Smooth muscle cell (in vitro differentiated cells): ENCODE measurements around the gene EPB41L1. TPM values are rescaled to one million over a fixed set of nuclear protein-coding genes. Genes with fewer than 3 reads are reported as not detected.

Experiments used
- DNase-seq: peaks from one replicate; lab custom pipeline; 2025; ENCODE audit not compliant: unreplicated experiment; lab: John Stamatoyannopoulos, UW
- H2AFZ ChIP-seq: fragments of 200-600 bp; sonication (generic); 2 replicates; pipeline ENCODE4 v1.6.0; 2016; ENCODE audit warnings: antibody characterized with exemption, low read depth, mild to moderate bottlenecking
- H3F3A ChIP-seq: fragments of 200-600 bp; sonication (generic); 2 replicates; pipeline ENCODE4 v1.6.0; 2017; ENCODE audit warnings: antibody characterized with exemption, low read depth
- H3K27ac ChIP-seq: fragments of 200-600 bp; sonication (generic); 2 replicates; pipeline ENCODE4 v1.5.1; 2016; ENCODE audit warnings: low read depth, mild to moderate bottlenecking
- H3K27me3 ChIP-seq: fragments of 200-600 bp; sonication (generic); 2 replicates; pipeline ENCODE4 v1.6.1; 2016; ENCODE audit warnings: low read depth, mild to moderate bottlenecking
- H3K36me3 ChIP-seq: fragments of 200-600 bp; sonication (generic); 2 replicates; pipeline ENCODE4 v1.5.1; 2016; ENCODE audit warnings: low read depth
- H3K4me1 ChIP-seq: fragments of 200-600 bp; sonication (generic); 2 replicates; pipeline ENCODE4 v1.5.1; 2016; ENCODE audit warnings: low read depth
- H3K4me2 ChIP-seq: fragments of 200-600 bp; sonication (generic); 2 replicates; pipeline ENCODE4 v1.6.0; 2016; ENCODE audit warnings: mild to moderate bottlenecking
- H3K4me3 ChIP-seq: fragments of 200-600 bp; sonication (generic); 2 replicates; pipeline ENCODE4 v1.5.1; 2016; ENCODE audit warnings: mild to moderate bottlenecking
- H3K79me2 ChIP-seq: fragments of 200-600 bp; sonication (generic); 2 replicates; pipeline ENCODE4 v1.6.0; 2016; ENCODE audit warnings: low read depth, mild to moderate bottlenecking
- H3K9ac ChIP-seq: fragments of 200-600 bp; sonication (generic); 2 replicates; pipeline ENCODE4 v1.6.0; 2016; ENCODE audit warnings: low read depth
- H3K9me3 ChIP-seq: fragments of 200-600 bp; sonication (generic); replicated peaks from 2 replicates; pipeline ENCODE4 v1.5.1; 2016; ENCODE audit warnings: low read depth
- H4K20me1 ChIP-seq: fragments of 200-600 bp; sonication (generic); 2 replicates; pipeline ENCODE4 v1.6.0; 2016; ENCODE audit warnings: low read depth
- WGBS: methylation state at CpG from one replicate; pipeline ENCODE4 v1.1.7; 2016; ENCODE audit warnings: low lambda C conversion rate; 5-methylcytosine and 5-hydroxymethylcytosine counted together
- polyA plus RNA-seq: library from polyadenylated mRNA; unstranded; fragments of >200 nt; fragmentation: Nextera tagmentation; extraction: Ambion mirVana; gene quantifications from 2 replicates; pipeline ENCODE4 v1.2.1, GENCODE V29; 2016
- total RNA-seq: library from RNA; depleted of rRNA; stranded (reverse); fragments of >200 nt; gene quantifications from 2 replicates; pipeline ENCODE4 v1.2.3, GENCODE V29; 2014
- TF ChIP-seq, protein P1 (sequence below): fragments of 200-600 bp; sonication (generic); IDR thresholded peaks from 2 replicates; pipeline ENCODE4 v1.5.1; 2017; ENCODE audit warnings: borderline replicate concordance, mild to moderate bottlenecking, antibody characterized with exemption; ENCODE audit not compliant: insufficient read depth, poor library complexity, severe bottlenecking

EPB41L1 gene
- total and polyA plus RNA-seq, 2 experiments from 2014 or later, result 14.8 to 18.0 TPM

DNA sequence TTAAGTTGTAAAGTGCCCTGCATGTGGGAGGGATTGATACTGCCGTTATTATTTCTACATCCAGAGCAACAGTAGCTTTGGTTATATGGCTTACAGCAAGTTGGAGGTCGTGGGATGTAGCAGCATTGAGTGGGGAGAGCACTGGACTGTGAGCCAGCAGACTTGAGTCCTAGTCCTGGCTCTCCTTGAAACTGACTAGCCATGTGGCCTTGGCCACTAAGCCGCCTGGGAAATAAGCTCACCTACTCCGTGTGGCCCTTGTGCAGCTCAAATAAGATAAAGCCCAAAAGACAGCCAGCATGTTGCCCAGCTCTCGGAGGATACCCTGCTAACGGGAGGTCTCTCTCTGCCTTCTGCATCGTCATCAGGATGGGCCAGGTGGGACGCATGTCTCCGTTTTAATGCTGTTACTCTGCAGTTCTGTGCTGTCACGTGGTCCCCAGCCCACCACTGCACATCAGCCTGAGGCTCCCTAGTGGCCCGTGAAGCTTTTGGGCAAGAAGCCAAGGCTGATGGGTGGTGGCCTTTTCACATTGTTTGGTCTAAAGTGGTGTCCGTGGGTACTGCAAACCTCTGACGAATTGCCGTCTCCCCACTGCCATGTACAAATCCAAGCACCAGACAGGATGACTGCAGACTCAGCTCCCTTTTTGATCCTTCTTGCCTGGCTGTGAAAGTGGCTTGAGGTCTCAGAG is 7.9 kb downstream of the EPB41L1 start:
- peaks cover 44% of the 10 kb centered on the region for H4K20me1 ChIP-seq
- H3K36me3 ChIP-seq, result no peaks in the 10 kb centered on the region
- H3K9me3 ChIP-seq, result no peaks in the 10 kb centered on the region
- H3K27me3 ChIP-seq, result no peaks in the 10 kb centered on the region
- no peak overlapping the region for H2AFZ ChIP-seq
- peaks cover 4% of the 10 kb centered on the region for H3K79me2 ChIP-seq
- no peak overlapping the region for H3K27ac ChIP-seq
- no peak overlapping the region for H3K4me2 ChIP-seq
- whole genome bisulfite sequencing, result 75% methylated on average over 14 of the region's 14 CpGs
- no peak for DNase-seq
- no peaks in the 10 kb centered on the region for H3K4me1 ChIP-seq
- TF ChIP-seq, protein P1, sequence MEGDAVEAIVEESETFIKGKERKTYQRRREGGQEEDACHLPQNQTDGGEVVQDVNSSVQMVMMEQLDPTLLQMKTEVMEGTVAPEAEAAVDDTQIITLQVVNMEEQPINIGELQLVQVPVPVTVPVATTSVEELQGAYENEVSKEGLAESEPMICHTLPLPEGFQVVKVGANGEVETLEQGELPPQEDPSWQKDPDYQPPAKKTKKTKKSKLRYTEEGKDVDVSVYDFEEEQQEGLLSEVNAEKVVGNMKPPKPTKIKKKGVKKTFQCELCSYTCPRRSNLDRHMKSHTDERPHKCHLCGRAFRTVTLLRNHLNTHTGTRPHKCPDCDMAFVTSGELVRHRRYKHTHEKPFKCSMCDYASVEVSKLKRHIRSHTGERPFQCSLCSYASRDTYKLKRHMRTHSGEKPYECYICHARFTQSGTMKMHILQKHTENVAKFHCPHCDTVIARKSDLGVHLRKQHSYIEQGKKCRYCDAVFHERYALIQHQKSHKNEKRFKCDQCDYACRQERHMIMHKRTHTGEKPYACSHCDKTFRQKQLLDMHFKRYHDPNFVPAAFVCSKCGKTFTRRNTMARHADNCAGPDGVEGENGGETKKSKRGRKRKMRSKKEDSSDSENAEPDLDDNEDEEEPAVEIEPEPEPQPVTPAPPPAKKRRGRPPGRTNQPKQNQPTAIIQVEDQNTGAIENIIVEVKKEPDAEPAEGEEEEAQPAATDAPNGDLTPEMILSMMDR, result no peak
- no peak overlapping the region for H3K9ac ChIP-seq
- H3F3A ChIP-seq, result no peaks in the 10 kb centered on the region
- no peak overlapping the region for H3K4me3 ChIP-seq

DNA sequence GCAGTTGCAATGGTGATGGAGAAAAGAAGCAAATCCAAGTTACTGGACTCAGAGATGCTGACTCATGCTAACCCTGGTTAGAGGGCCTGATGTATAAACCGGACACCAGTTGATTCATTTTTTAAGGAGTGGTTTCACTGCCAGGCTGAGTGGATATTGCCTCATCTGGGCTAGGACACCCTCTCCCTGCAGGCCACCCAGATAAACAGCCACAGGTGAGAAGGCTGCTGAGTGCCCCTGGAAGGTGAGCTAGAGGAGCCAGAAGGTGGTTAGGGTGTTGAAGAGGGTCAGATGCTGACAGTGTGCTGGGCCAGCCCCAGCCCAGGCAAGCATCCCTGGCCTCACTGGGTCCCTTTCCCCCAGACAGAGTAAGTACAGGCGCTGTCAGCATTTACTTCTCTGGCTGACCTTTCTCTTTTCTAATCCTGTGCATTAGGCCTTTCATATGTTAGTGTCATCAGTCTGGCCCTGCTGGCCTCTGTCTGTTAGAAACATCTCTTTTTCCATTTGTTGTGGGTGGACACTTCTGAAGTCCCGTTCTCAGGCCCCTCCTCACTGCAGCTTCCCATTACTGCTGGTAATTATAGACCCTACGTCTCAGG is 13.5 kb downstream of the EPB41L1 start:
- Histone ChIP-seq H4K20me1 (peaks cover 22% of the 10 kb centered on the region), H3K4me3 (no peak overlapping the region), H3K4me1 (no peaks in the 10 kb centered on the region), H3K27ac (peak overlapping the region; percentile 57), H3K9ac (no peak overlapping the region), H3K36me3 (no peaks in the 10 kb centered on the region), H3K4me2 (peak overlapping the region; percentile 1), H3K27me3 (no peaks in the 10 kb centered on the region), H2AFZ (no peak overlapping the region), H3K79me2 (no peaks in the 10 kb centered on the region), H3K9me3 (no peaks in the 10 kb centered on the region), H3F3A (peaks cover 6% of the 10 kb centered on the region)
- no peak for DNase-seq
- TF ChIP-seq, protein P1, result no peak
- WGBS, result 23% methylated on average over 4 of the region's 4 CpGs

DNA sequence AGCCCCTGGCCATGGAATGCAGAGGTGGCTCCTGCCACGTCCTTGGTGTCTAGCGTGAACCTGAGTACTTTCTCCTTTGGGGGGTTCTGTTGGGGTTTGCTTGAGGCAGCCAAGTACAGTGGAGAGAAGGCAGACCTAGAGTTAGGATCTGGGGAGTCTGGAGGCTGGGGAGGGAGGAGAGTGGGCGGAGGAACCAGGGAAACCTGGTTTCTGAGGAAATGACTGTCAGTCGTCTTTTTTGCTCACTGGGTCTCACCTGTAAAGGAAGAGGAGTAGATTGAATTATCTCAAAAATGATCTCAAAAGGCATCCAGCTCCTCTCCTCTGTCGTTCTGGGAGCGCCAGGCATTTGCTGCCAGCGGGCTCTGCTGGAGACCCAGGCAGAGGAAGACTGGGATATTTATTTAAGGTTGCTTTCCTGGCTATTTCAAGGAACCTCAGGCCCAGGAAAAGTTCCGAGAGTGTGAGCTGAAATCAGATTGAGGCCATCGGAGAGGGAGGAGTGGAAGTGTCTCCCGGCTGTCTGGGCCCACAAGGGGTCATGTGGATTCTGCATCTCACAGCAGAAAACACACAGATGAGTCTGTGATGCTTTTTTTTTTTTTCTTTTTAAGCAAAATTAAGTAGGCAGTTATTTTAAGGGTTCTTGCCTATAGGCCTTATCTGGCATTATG is 16.1 kb downstream of the EPB41L1 start:
- Histone ChIP-seq H3K27ac (no peak overlapping the region), H2AFZ (no peak overlapping the region), H3K36me3 (no peaks in the 10 kb centered on the region), H4K20me1 (peaks cover 37% of the 10 kb centered on the region), H3K27me3 (no peaks in the 10 kb centered on the region), H3K4me2 (no peak overlapping the region), H3K9me3 (no peaks in the 10 kb centered on the region), H3K9ac (no peak overlapping the region), H3K79me2 (no peaks in the 10 kb centered on the region), H3F3A (peaks cover 6% of the 10 kb centered on the region), H3K4me1 (peaks cover 3% of the 10 kb centered on the region), H3K4me3 (no peak overlapping the region)
- TF ChIP-seq, protein P1, result no peak
- no peak for DNase-seq
- 79% methylated on average over 10 of the region's 10 CpGs for WGBS
